Activated T-helper 9 cell treated with anti-CD3 and anti-CD28 coated beads, Interleukin-2, amount 50 U/mL, for 16 hours (primary cell): Measurements from ENCODE around the gene VENTX.

Experiments used
- DNase-seq: peaks from one replicate; pipeline ENCODE4 v3.0.0-alpha.2; 2020; ENCODE audit warnings: low read depth

Gene VENTX

DNA sequence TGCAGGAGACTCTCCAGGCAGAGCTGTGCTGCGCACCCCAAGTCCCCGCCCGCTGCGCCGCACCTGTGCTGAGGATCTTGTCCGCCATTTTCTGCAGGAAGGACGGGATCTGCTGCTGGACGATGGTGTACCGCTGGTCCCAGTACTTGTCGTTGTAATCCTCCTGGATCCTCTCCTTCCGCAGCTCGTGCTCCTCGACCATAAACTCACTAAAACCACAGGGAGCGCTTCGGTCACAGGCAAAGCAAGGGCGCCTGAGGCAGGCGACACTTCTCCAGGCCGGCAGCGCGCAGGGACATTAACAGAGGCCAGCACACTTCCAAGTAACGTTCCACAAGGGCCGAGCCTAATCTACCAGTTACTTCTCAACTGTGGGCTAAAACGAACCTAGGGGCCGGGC is 52.1 kb downstream of the VENTX start:
- no peak for DNase-seq
